GM18499 (cell line): ENCODE results near the gene PPM1A.

ENCODE experiments used
- ATAC-seq: cut with Tn5 transposase; IDR thresholded peaks from one replicate; pipeline ENCODE4 v1.9.1; 2021; ENCODE audit warnings: moderate number of reproducible peaks; ENCODE audit not compliant: insufficient read depth, unreplicated experiment

PPM1A gene

GRCh38 chr14:60248697-60249318 lies at the start of gene PPM1A:
PPM1A (plus strand) TSS chr14:60249221; CDS start chr14:60282704, 33,483 bp downstream.
- ATAC-seq = peak; percentile 45

DNA sequence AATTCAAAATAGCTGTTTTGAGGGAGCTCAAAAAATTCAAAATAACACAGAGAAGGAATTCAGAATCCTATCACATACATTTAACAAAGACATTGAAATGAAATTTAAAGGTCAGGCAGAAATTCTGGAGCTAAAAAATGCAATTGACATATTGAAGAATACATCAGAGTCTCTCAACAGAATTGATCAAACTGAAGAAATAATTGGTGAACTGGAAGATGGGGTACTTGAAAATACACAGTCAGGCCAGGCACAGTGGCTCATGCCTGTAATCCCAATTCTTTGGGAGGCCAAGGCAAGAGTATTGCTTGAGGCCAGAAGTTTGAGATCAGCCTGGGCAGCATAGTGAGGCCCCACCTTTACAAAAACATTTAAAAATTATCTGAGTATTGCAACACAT lies 49.7 kb upstream of the PPM1A start:
- no peak for ATAC-seq

DNA sequence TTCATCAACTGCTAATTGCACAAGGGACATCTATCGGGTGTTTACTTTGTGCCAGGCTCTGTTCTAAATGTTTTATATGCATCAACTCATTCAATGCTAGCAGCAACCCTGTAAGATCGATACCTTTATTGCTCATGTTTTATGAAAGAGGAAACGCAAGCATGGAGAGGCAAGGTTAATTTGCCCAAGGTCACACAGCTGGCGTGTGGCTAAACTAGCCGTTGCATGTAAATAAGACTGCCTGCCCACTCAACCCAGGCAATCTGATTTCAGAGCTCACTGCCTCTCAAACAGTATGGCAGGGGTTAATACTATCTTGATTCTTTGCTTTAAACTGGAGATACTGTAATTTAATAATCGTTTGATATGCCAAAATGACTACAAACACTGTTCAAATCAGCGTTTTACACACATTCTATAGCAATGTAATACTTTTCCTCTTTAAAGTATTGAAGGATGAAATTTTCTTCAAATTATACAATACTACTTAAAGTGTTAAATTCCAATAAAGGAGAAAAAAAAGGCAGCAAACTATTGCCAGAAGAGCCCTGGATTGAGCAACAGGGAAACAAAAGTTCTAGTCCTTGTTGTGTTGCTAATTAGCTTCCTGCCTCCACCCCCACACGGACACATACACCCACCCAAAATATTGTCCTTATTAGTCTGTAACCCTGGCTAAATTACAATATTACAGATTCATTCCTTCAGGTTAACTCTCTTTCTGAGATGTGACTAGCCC lies 44.7 kb upstream of the PPM1A start:
- peak; percentile 69 for ATAC-seq

- peak; percentile 33 for ATAC-seq
Measured at GRCh38 chr14:60204843-60205774, 43.9 kb upstream of the PPM1A start.

DNA sequence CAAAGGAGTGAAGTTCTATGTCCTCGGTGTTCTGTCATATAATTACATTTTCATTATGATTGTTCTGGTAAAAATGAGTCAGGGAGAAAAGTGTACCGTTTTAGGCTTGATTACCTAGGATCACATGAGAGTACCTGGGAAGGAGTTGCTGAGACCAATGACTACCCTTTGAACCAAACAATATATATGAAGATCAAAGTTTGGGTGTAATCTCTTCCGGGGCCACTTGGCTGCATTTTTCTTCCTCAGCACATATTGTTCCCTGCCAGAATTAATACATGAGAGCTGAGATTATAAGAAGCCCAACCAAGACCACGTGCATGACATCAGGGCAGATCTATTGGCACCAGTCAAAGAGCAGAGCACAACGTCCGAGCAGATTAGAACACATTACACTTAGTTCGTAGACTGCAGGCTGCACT lies 42.8 kb upstream of the PPM1A start:
- ATAC-seq = no peak

- ATAC-seq = no peak
Measured at GRCh38 chr14:60206837-60207533, 42.0 kb upstream of the PPM1A start.

DNA sequence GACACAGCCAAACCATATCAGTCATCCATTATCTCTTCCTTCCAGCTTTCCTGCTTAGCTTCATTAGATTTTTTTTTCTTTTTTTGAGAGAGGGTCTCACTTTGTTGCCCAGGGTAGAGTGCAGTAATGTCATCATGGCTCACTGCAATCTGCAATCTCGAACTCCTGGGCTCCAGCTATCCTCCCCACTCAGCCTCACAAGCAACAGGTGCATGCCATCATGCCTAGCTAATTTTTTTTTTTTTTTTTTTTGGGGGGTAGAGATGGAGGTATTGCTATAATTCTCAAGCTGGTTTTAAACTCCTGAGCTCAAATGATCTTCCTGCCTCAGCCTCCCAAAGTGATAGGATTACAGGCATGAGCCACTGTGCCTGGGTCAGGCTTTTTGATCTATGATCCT lies 38.3 kb upstream of the PPM1A start:
- no peak for ATAC-seq

GRCh38 chr14:60211153-60211552 lies 37.9 kb upstream of the PPM1A start:
- no peak for ATAC-seq

DNA sequence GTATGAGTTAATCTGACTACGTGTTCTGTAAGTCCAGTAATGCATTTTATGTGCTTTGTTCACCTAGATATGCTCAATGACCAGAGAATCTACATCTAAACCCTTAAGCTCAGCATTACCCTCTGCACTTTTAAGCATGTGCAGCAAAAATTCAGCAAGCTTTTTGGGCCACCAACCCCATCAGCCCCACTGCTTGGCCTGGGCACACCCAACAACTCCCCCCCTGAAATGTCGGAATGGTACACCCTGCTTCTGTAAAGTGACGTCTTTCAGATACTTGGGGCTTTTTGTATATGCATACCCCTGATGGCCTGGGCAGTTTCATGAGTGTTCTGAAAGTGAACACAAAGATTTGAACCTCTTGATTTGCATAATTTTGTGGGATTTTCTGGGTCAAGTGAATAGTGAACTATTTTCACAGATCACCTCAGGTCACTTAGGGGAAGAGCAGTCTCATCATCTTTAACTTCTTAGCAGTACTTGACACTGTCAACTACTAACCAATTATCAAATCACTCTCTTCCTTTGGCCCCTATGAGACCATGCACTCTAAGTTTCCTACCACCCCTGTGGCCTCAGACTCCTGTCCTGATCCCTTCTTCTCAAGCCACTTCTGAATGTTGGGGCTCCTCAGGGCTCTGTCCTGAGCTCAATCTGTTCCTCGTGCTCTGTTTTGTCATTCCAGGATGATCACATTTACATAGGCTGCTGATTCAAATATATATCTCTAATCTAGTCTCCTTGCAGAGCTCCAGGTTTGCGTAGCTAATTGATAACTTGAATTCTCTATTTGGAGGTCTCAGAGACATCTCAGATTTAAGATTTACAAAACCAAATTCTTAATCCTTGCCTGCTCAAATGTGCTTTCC lies 36.3 kb upstream of the PPM1A start:
- peak; percentile 87 for ATAC-seq

- no peak for ATAC-seq
Measured at GRCh38 chr14:60214003-60214402, 35.0 kb upstream of the PPM1A start.

DNA sequence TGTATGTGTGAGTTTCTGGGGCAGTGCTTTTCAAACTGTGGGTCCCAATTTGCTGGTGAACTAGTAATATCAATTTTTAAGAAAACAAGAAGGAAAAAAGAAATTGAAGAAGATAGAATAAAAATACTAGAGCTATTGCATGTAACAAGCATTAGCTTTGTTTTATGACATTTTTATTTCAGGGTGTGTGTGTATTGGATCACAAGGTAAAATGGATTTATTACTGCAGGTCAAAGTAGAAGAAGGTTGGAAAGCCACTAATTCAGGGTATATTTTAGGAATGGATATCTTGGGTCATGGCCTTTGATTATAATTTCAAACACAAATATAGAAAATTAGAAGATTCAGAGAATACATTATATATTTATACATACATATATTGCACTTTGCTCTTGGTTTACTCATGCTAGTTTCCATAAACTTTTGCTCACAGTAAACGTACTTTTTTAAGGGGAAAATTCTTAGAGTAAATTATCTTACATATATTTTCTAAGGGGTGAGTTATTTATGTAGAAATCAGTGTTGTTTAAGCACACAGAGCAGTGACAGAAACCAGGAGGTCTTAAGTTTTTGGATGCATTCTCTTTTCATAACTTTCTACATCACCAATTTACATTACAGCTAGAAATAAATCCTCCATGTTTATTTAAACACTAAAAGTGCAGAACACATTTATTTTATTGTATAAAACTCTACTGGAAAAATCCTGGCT lies 34.5 kb upstream of the PPM1A start:
- no peak for ATAC-seq

GRCh38 chr14:60215127-60215444 lies 33.9 kb upstream of the PPM1A start:
- ATAC-seq = no peak

- no peak for ATAC-seq
Measured at GRCh38 chr14:60215520-60216420, 33.3 kb upstream of the PPM1A start.

DNA sequence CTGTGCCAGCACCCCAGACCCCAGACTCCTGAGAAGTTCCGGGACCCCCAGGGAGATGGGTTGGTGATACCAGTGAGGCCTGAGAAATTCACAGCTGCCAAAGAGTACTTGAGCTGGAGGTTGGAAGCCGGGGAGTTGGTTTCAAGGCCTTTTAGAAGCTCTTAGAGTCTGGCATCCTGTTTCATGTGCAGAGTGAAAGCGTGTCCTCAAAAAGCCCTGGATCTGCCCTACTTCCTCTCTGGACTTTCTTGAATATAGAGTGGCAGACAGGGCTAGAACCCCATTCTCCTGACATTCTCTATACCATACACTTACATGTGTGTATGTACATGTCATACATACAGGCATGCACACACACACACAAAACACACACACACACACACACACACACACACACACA lies 31.3 kb upstream of the PPM1A start:
- ATAC-seq = no peak

GRCh38 chr14:60220084-60220483 lies 28.9 kb upstream of the PPM1A start:
- ATAC-seq = no peak

DNA sequence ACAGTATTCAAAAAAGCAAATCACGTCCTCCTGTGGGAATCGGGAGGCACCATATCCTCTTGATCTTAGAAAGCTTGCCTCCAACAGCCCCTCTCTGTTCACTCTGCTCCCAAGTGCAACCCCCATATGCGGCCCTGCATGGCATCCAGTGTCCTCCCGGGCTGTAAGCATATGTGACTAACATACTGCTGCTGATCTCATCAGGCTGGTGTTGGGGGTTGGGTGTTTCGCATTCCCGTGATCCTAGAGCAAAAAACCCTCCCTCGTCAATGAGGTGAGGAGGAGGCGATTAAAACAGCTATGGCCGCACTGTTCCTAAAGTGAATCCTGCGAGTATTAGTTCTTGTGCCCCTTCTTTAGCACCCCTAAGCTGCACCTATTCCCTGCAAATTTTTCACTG lies 28.1 kb upstream of the PPM1A start:
- no peak for ATAC-seq

- no peak for ATAC-seq
Measured at GRCh38 chr14:60221457-60221856, 27.6 kb upstream of the PPM1A start.

DNA sequence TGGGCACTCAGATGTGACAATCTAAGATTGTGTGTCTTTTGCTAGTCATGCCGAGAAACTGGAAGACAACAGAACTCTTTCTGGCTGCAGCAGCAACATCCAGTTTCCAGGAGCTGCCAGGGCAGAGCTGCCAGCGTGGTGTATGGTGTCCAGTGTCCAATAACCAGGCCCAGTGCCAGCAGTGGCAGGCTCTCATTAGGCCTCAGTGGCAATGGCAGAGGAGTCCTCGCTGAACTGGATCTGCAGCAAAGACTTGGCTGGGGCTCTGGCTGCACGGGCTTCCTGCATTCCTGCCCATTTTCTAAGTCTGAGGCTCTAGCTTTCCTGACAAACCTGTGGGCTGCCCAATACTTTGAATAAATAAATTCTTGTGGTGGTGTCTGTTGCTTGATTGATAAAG lies 26.2 kb upstream of the PPM1A start:
- no peak for ATAC-seq
